HepG2 (cell line): ENCODE measurements around the gene SPAG9. TPM values are rescaled to one million over a fixed set of nuclear protein-coding genes. Genes with fewer than 3 reads are reported as not detected.

Source experiments
- ARID2 ChIP-seq: sonication (generic); formaldehyde crosslinking; IDR thresholded peaks from 2 replicates; pipeline ENCODE4 v1.8.1; 2022; ENCODE audit warnings: mild to moderate bottlenecking, missing genetic modification reagents, borderline replicate concordance
- FOXO1 ChIP-seq: sonication (generic); formaldehyde crosslinking; IDR thresholded peaks from 2 replicates; pipeline ENCODE4 v1.4.0; 2020; ENCODE audit warnings: missing genetic modification reagents
- HMG20A ChIP-seq: IDR thresholded peaks from 2 replicates; pipeline ENCODE4 v1.6.1; 2016; ENCODE audit warnings: borderline replicate concordance
- JUN ChIP-seq: sonication (generic); formaldehyde crosslinking; IDR thresholded peaks from 2 replicates; pipeline ENCODE4 v1.4.0; 2020; ENCODE audit warnings: mild to moderate bottlenecking, missing genetic modification reagents
- KMT2B ChIP-seq: IDR thresholded peaks from 2 replicates; pipeline ENCODE4 v1.6.1; 2016; ENCODE audit warnings: missing genetic modification reagents, missing compliant biosample characterization
- MIXL1 ChIP-seq: IDR thresholded peaks from 2 replicates; pipeline ENCODE4 v1.6.1; 2016
- NFKBIZ ChIP-seq: IDR thresholded peaks from 2 replicates; pipeline ENCODE4 v1.6.1; 2018; ENCODE audit warnings: missing genetic modification reagents, missing compliant biosample characterization
- SALL1 ChIP-seq: sonication (generic); formaldehyde crosslinking; IDR thresholded peaks from 2 replicates; pipeline ENCODE4 v1.8.0; 2022; ENCODE audit warnings: mild to moderate bottlenecking, missing genetic modification reagents
- ZMYM4 ChIP-seq: sonication (generic); formaldehyde crosslinking; IDR thresholded peaks from 2 replicates; pipeline ENCODE4 v1.8.1; 2023; ENCODE audit warnings: mild to moderate bottlenecking, missing genetic modification reagents
- polyA plus RNA-seq, 8 experiments: library from polyadenylated mRNA; depleted of rRNA in 3 of 8; stranded (reverse) in 7 of 8; unstranded in 1 of 8; fragments of >200 nt; fragmentation: Illumina TruSeq in 4 of 8; extraction: Trizol in 4 of 8; gene quantifications; 2 replicates each; pipeline versions ENCODE4 v1.2.1 to v1.2.3, GENCODE V29; 2011 to 2016; ENCODE audit warnings: low read depth in 4 of 8, missing spikeins in 1 of 8, mixed read lengths in 1 of 8; ENCODE audit not compliant: insufficient read depth in 1 of 8
- total RNA-seq, 5 experiments: library from RNA; depleted of rRNA; stranded (reverse); fragments of >200 nt; fragmentation: Illumina TruSeq; extraction: Trizol; gene quantifications; 2 replicates each; pipeline ENCODE4 v1.2.3, GENCODE V29; 2016; ENCODE audit warnings: low read depth in 1 of 5
- TF ChIP-seq, protein P1 (sequence below), 2 experiments: sonication (generic) in 1 of 2; formaldehyde crosslinking in 1 of 2; IDR thresholded peaks; 2 replicates each; pipeline versions ENCODE4 v1.5.1 to v1.6.1; 2011 to 2020; ENCODE audit warnings: borderline replicate concordance in 1 of 2, low read depth in 1 of 2, low read length in 1 of 2, mild to moderate bottlenecking in 1 of 2, missing genetic modification reagents in 1 of 2, moderate library complexity in 1 of 2
- TF ChIP-seq, protein P2 (sequence below): sonication (generic); formaldehyde crosslinking; IDR thresholded peaks from 2 replicates; pipeline ENCODE4 v1.4.0; 2020; ENCODE audit warnings: missing genetic modification reagents, mild to moderate bottlenecking, borderline replicate concordance
- TF ChIP-seq, protein P3 (sequence below): sonication (generic); IDR thresholded peaks from 2 replicates; pipeline ENCODE4 v1.6.1; 2016; ENCODE audit warnings: low read depth, borderline replicate concordance
- TF ChIP-seq, protein P4 (sequence below): sonication (generic); formaldehyde crosslinking; IDR thresholded peaks from 2 replicates; pipeline ENCODE4 v1.5.1; 2020; ENCODE audit warnings: missing genetic modification reagents, mild to moderate bottlenecking, borderline replicate concordance
- TF ChIP-seq, protein P5 (sequence below): sonication (generic); formaldehyde crosslinking; IDR thresholded peaks from 2 replicates; pipeline ENCODE4 v1.9.0; 2022; ENCODE audit warnings: missing genetic modification reagents, mild to moderate bottlenecking, borderline replicate concordance
- TF ChIP-seq, protein P6 (sequence below): sonication (generic); formaldehyde crosslinking; IDR thresholded peaks from 2 replicates; pipeline ENCODE4 v1.5.0; 2020; ENCODE audit warnings: mild to moderate bottlenecking, missing genetic modification reagents

The SPAG9 gene
- total and polyA plus RNA-seq, 2 of the 13 experiments (the other 11 are each of a cell fraction or from before 2014, with no cell fraction given): 43.2 to 78.6 TPM

DNA sequence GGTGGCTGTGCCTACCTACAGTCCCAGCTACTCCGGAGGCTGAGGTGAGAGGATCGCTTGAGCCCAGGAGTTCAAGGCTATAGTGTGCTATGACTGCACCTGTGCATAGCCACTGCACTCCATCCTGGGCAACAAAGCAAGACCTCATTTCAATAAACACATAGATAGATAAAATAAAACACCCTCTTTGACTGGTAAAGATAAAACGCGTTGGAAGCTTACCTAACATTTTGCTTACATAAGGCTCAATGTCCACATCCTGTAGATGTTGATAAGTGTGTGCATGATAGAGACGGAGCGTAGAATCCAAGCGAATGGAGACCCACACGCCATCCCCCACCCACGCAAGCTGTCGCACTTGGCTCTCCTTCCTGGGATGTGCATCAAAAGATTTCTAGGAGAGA, 141.1 kb downstream of the SPAG9 start (continued):
- TF ChIP-seq, protein P1, sequence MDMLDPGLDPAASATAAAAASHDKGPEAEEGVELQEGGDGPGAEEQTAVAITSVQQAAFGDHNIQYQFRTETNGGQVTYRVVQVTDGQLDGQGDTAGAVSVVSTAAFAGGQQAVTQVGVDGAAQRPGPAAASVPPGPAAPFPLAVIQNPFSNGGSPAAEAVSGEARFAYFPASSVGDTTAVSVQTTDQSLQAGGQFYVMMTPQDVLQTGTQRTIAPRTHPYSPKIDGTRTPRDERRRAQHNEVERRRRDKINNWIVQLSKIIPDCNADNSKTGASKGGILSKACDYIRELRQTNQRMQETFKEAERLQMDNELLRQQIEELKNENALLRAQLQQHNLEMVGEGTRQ (IDR thresholded peaks at IDR 0.05; ENCODE audit: low read depth, low read length): no peak
- TF ChIP-seq, protein P1 (CRISPR knock-in tag; IDR thresholded peaks at IDR 0.05; ENCODE audit: borderline replicate concordance): no peak
- peak; percentile 88 for TF ChIP-seq FOXO1
- 0 out of 2 replicates have a peak, but pooled peaks have one; percentile 57 for TF ChIP-seq ZMYM4 (CRISPR knock-in tag)
- TF ChIP-seq MIXL1 (CRISPR knock-in tag): peak; percentile 89
- TF ChIP-seq, protein P2, sequence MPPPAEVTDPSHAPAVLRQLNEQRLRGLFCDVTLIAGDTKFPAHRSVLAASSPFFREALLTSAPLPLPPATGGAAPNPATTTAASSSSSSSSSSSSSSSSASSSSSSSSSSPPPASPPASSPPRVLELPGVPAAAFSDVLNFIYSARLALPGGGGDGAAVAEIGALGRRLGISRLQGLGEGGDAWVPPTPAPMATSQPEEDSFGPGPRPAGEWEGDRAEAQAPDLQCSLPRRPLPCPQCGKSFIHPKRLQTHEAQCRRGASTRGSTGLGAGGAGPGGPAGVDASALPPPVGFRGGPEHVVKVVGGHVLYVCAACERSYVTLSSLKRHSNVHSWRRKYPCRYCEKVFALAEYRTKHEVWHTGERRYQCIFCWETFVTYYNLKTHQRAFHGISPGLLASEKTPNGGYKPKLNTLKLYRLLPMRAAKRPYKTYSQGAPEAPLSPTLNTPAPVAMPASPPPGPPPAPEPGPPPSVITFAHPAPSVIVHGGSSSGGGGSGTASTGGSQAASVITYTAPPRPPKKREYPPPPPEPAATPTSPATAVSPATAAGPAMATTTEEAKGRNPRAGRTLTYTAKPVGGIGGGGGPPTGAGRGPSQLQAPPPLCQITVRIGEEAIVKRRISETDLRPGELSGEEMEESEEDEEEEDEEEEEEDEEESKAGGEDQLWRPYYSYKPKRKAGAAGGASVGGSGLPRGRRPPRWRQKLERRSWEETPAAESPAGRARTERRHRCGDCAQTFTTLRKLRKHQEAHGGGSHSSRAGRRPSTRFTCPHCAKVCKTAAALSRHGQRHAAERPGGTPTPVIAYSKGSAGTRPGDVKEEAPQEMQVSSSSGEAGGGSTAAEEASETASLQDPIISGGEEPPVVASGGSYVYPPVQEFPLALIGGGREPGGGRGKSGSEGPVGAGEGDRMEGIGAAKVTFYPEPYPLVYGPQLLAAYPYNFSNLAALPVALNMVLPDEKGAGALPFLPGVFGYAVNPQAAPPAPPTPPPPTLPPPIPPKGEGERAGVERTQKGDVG (CRISPR knock-in tag): peak; percentile 97; the same call in 1 of the 2 replicates
- TF ChIP-seq, protein P3, sequence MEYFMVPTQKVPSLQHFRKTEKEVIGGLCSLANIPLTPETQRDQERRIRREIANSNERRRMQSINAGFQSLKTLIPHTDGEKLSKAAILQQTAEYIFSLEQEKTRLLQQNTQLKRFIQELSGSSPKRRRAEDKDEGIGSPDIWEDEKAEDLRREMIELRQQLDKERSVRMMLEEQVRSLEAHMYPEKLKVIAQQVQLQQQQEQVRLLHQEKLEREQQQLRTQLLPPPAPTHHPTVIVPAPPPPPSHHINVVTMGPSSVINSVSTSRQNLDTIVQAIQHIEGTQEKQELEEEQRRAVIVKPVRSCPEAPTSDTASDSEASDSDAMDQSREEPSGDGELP: peak; percentile 39; the same call in 1 of the 2 replicates
- TF ChIP-seq SALL1 (CRISPR knock-in tag): peak; percentile 93
- no peak for TF ChIP-seq JUN (CRISPR knock-in tag)
- TF ChIP-seq, protein P4, sequence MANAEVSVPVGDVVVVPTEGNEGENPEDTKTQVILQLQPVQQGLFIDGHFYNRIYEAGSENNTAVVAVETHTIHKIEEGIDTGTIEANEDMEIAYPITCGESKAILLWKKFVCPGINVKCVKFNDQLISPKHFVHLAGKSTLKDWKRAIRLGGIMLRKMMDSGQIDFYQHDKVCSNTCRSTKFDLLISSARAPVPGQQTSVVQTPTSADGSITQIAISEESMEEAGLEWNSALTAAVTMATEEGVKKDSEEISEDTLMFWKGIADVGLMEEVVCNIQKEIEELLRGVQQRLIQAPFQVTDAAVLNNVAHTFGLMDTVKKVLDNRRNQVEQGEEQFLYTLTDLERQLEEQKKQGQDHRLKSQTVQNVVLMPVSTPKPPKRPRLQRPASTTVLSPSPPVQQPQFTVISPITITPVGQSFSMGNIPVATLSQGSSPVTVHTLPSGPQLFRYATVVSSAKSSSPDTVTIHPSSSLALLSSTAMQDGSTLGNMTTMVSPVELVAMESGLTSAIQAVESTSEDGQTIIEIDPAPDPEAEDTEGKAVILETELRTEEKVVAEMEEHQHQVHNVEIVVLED (CRISPR knock-in tag): no peak; the same call in 1 of the 2 replicates
- TF ChIP-seq KMT2B (CRISPR knock-in tag): no peak
- no peak for TF ChIP-seq ARID2 (CRISPR knock-in tag)
- TF ChIP-seq HMG20A: peak; percentile 58; the same call in 1 of the 2 replicates
- TF ChIP-seq, protein P5, sequence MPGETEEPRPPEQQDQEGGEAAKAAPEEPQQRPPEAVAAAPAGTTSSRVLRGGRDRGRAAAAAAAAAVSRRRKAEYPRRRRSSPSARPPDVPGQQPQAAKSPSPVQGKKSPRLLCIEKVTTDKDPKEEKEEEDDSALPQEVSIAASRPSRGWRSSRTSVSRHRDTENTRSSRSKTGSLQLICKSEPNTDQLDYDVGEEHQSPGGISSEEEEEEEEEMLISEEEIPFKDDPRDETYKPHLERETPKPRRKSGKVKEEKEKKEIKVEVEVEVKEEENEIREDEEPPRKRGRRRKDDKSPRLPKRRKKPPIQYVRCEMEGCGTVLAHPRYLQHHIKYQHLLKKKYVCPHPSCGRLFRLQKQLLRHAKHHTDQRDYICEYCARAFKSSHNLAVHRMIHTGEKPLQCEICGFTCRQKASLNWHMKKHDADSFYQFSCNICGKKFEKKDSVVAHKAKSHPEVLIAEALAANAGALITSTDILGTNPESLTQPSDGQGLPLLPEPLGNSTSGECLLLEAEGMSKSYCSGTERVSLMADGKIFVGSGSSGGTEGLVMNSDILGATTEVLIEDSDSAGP (CRISPR knock-in tag): no peak; the same call in 1 of the 2 replicates
- TF ChIP-seq, protein P6, sequence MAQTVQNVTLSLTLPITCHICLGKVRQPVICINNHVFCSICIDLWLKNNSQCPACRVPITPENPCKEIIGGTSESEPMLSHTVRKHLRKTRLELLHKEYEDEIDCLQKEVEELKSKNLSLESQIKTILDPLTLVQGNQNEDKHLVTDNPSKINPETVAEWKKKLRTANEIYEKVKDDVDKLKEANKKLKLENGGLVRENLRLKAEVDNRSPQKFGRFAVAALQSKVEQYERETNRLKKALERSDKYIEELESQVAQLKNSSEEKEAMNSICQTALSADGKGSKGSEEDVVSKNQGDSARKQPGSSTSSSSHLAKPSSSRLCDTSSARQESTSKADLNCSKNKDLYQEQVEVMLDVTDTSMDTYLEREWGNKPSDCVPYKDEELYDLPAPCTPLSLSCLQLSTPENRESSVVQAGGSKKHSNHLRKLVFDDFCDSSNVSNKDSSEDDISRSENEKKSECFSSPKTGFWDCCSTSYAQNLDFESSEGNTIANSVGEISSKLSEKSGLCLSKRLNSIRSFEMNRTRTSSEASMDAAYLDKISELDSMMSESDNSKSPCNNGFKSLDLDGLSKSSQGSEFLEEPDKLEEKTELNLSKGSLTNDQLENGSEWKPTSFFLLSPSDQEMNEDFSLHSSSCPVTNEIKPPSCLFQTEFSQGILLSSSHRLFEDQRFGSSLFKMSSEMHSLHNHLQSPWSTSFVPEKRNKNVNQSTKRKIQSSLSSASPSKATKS (CRISPR knock-in tag): no peak
- TF ChIP-seq NFKBIZ (CRISPR knock-in tag): 0 out of 2 replicates have a peak, but pooled peaks have one; percentile 76
